IPS-11a (cell line): ENCODE measurements around the gene EXOG.

Experiments used
- H3K4me3 ChIP-seq: one replicate; pipeline ENCODE4 v1.5.1; 2013; ENCODE audit warnings: low read depth, low read length, control low read depth

Gene EXOG

DNA sequence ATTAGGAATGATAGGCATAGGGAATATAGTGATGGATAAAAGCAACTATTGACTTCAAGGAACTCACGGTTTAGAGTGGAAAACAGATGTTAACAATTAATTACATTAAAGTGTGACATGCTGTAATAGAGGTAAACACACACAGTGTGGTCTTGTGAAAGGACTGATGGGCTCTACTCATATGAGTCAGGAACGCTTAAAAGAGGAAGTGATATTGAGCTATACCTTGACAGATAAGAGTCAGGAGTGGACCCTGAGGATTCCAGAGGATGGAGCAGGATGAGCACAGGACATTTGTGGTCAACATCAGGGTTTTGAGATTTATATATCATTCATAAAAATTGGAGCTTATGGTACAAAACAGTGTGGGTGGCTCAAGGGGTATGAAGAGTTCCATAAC lies 11.0 kb downstream of the EXOG start:
- H3K4me3 ChIP-seq, result no peak overlapping the region

DNA sequence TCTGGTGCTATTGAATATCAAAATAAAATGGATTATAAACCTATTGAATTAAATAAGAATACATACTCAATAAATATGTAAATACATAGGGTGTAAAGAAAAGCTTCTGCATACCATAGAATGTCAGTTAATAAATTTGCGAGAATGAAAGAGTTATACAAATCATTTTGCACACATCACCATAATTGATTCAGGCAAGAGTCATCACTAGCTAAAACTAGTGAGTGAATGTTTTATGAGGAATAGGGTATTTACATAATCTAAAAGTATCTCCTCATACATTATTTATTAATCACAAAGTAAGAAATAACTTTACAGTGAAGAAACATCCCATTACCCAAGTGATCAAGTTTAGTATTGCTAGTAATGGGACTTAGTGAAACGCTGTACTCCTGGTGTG lies 13.6 kb downstream of the EXOG start:
- H3K4me3 ChIP-seq, result no peak overlapping the region

- no peak overlapping the region for H3K4me3 ChIP-seq
Measured at GRCh38 chr3:38510631-38511030, 14.5 kb downstream of the EXOG start.

GRCh38 chr3:38511546-38511945 lies 15.4 kb downstream of the EXOG start:
- no peak overlapping the region for H3K4me3 ChIP-seq

- no peak overlapping the region for H3K4me3 ChIP-seq
Measured at GRCh38 chr3:38515367-38515766, 19.2 kb downstream of the EXOG start.

DNA sequence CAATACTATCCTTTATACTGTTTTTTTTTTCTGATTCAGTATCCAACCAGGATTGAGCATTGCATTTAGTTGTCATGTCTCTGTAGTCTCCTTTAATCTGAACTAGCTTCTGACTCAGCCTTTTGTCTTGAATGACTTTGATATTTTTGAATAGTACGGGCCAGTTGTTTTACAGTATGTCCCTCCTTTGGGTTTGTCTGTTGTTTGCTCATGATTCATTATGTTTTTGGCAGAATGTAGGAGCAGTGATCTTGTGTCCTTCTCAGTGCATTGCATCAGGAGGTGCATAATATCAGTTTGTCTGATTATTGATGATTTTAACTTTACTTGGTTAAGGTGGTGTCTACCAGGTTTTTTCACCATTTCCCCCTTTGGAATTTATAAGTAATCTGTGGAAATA lies 20.5 kb downstream of the EXOG start:
- H3K4me3 ChIP-seq, result no peak overlapping the region

GRCh38 chr3:38519000-38519399 lies 22.9 kb downstream of the EXOG start:
- no peak overlapping the region for H3K4me3 ChIP-seq

DNA sequence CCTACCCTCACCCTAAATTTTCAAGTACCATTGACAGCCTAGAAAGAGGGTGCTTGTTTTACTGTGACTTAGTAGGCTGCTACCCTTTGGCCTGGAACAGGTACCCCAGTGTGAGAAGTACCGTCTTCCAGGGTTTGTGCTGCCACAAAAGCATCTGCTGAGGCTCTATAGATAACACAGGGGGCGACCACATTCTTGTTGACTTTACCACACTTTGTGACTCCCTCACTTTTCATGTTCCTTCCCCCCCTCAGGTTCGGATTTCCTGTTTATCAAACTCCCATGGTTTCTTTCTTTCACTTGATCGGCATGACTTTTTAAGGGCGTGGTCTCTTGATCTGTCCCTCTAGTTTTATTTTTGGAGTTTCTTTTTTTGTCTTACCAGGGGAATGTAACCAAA lies 23.5 kb downstream of the EXOG start:
- H3K4me3 ChIP-seq, result no peak overlapping the region

GRCh38 chr3:38521391-38521987 lies 25.3 kb downstream of the EXOG start:
- no peak overlapping the region for H3K4me3 ChIP-seq

- no peak overlapping the region for H3K4me3 ChIP-seq
Measured at GRCh38 chr3:38522002-38522401, 25.9 kb downstream of the EXOG start.

DNA sequence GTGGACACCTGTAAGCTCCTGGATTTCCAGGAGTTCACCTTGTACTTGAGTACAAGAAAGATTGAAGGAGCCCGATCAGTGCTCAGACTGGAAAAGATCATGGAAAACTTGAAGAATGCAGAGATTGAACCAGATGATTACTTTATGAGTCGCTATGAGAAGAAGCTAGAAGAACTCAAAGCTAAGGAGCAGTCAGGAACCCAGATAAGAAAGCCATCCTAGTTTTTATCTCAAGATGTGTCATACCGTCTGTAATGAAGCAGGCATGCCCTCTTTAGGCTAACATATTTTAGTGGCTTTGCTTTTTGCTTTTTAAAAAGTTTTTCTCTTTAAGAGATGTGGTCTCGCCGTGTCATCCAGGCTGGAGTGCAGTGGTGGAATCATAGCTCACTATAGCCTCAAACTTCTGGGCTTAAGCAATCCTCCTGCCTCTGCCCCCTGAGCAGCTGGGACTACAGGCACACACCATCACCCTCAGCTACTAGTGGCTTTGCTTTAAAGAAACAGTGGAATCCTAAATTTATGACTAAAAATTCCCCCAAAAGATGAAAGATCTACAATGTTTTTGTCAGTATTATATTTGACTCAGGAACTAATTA lies 28.1 kb downstream of the EXOG start:
- no peak overlapping the region for H3K4me3 ChIP-seq

GRCh38 chr3:38526792-38527191 lies 30.7 kb downstream of the EXOG start:
- H3K4me3 ChIP-seq, result no peak overlapping the region

DNA sequence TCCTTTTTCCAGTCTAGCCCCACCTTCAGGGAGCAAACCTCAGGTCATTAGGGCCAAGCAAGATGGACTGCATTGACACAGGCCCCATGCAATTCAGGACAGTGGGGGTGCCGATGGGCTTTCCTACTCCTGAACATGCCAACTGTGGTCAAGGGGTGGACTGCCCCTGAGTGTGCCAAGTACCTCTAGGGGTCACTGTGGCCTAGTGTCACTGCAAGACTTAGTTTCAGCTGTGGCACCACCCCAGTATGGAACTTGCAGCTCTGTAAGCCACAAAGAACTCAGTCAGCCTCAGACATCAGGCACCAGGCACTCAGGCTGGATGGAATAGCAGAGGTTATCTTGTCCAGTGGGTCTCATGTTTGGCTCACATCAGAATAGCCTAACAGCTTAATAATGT lies 32.3 kb downstream of the EXOG start:
- H3K4me3 ChIP-seq, result no peak overlapping the region

- no peak overlapping the region for H3K4me3 ChIP-seq
Measured at GRCh38 chr3:38532529-38532928, 36.4 kb downstream of the EXOG start.

- H3K4me3 ChIP-seq, result no peak overlapping the region
Measured at GRCh38 chr3:38533285-38533976, 37.3 kb downstream of the EXOG start.

DNA sequence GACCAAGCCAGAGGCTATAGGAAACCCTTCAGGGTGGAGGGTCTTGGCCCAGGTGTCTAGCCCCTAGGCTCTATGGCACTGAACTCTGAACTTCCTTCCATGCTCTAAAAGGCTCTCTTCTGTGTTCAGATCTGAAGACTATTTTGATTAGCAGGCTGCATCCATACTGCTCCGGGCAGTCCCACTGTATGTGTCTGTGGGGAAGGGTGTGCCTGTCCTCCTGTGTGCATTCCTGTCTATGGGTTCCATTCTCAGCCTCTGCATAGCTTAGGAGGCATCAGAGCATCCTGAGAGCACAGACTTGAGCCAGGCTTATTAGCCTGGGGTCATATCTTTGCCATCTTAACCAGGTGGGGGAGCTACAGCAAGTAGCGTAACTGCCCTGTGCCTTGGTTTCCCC lies 38.0 kb downstream of the EXOG start:
- no peak overlapping the region for H3K4me3 ChIP-seq

- no peak overlapping the region for H3K4me3 ChIP-seq
Measured at GRCh38 chr3:38534604-38535003, 38.5 kb downstream of the EXOG start.

DNA sequence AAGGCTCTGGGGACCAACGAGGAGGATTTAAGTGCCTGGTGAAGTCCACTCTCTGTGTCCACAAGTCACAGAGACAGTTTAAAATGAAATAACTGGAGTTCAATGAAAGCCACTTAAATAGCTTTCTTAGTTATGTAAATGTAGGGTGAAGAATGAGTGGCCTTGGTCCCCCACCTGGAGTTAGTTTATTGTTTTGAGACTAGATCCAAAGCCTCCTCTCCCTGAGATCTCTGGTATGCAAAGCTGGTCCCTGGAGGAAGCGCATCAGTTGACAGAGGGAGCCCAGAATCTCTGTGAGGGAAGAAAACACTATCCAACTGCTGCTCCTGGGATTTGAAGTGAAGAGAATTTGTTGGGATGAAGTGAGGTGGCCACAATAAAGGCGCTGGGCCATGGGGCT lies 40.5 kb downstream of the EXOG start:
- no peak overlapping the region for H3K4me3 ChIP-seq

- no peak overlapping the region for H3K4me3 ChIP-seq
Measured at GRCh38 chr3:38538773-38539353, 42.7 kb downstream of the EXOG start.

DNA sequence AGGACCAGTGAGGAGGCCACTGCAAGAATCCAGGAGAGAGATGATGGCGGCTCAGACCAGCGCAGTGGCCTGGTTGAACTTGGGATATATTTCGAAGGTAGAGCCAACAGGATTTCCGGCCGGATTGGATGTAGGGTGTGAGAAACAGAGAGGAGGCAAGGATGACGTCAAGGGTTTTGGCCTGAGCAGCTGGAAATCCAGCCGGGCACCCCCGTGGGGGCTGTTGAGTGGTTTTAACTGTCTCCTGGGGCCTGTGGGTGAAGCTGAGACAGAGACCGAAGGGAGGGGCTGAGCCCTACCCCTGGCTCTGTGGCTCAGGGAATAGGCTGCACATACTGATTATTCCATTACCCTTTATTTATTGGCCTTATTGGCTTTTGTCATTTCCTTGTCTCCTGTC lies 45.7 kb downstream of the EXOG start:
- H3K4me3 ChIP-seq, result no peak overlapping the region

- H3K4me3 ChIP-seq, result no peak overlapping the region
Measured at GRCh38 chr3:38542401-38543298, 46.5 kb downstream of the EXOG start.
